GM19239 (cell line): ENCODE measurements around the gene GPR158.
"Not testable (repeated sequence)": the region's sequence is repeated elsewhere in the genome, so short reads cannot be mapped to it uniquely, and the experiment has no call there.

Experiments used
- DNase-seq: peaks from one replicate; pipeline ENCODE4 v3.0.0; 2011; ENCODE audit warnings: low spot score; ENCODE audit not compliant: insufficient read length
- FAIRE-seq: peaks from 2 replicates; lab custom pipeline; 2011; peaks lifted over from hg19 to GRCh38; lab: Jason Lieb, UNC

GPR158 gene, protein sequence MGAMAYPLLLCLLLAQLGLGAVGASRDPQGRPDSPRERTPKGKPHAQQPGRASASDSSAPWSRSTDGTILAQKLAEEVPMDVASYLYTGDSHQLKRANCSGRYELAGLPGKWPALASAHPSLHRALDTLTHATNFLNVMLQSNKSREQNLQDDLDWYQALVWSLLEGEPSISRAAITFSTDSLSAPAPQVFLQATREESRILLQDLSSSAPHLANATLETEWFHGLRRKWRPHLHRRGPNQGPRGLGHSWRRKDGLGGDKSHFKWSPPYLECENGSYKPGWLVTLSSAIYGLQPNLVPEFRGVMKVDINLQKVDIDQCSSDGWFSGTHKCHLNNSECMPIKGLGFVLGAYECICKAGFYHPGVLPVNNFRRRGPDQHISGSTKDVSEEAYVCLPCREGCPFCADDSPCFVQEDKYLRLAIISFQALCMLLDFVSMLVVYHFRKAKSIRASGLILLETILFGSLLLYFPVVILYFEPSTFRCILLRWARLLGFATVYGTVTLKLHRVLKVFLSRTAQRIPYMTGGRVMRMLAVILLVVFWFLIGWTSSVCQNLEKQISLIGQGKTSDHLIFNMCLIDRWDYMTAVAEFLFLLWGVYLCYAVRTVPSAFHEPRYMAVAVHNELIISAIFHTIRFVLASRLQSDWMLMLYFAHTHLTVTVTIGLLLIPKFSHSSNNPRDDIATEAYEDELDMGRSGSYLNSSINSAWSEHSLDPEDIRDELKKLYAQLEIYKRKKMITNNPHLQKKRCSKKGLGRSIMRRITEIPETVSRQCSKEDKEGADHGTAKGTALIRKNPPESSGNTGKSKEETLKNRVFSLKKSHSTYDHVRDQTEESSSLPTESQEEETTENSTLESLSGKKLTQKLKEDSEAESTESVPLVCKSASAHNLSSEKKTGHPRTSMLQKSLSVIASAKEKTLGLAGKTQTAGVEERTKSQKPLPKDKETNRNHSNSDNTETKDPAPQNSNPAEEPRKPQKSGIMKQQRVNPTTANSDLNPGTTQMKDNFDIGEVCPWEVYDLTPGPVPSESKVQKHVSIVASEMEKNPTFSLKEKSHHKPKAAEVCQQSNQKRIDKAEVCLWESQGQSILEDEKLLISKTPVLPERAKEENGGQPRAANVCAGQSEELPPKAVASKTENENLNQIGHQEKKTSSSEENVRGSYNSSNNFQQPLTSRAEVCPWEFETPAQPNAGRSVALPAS (N-terminal part only)

DNA sequence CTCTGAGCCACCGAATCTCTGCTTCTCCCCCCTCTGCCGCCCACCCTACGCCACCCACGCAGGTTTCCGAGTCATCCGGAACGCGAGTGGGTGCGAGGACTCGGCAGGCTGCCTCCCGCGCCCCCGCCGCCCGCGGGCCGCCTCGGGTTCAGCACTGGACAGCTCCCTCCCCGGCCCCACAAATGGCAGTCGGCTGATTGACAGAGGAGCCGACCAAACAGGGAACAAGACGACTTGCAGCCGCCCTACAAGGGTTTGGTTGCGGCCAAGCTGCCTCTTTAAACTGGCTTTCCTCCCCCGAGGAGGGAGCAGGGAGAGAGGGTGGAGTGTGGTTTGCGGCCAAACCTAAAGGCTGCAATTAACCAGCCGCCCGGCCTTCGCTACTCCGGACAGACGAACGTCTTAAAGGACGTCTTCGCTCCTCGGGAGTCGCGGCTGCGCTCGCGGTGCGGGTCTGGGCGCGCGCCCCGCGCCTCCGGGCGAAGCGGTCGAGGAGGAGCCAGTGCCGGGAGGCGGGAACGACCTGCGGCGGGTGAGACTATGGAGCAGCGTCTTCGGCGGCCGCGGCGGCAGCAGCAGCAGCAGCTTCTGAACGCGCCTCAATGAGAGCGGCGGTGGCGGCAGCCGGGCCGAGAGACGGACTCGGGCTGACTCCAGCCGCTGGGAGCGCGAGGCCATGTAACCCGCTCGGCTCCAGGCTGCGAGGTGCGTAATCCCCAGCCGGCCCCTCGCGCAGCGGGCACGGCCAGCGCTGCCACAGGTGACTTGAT is at the start of gene GPR158:
TSS of gene GPR158 (plus strand) at position 541 of the 770 bp plus-strand sequence. CDS start 420 bp downstream, outside the sequence.
- peak; percentile 44 for DNase-seq
- no peak for FAIRE-seq

DNA sequence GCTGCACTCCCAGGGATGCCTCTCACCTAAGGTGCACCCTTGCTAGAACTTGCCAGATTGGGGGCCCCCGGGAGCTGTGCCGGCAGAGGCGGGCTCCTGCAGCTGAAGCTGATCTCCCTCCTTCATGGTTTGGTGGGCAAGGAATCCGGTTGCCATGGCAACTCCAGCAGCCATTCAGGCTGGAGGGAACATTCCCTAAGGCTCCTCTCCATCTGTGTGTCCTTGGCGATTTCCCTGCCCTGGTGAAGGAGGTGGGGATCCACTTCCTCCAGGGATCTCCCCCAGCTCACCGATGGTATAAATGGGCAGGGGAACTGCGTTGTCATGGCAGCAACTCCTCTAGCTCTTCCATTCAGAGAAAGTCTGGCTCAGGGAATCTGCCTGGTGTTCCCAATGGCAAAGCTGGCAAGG is 49.6 kb upstream of the GPR158 start:
- FAIRE-seq (no peak), DNase-seq (no peak)

DNA sequence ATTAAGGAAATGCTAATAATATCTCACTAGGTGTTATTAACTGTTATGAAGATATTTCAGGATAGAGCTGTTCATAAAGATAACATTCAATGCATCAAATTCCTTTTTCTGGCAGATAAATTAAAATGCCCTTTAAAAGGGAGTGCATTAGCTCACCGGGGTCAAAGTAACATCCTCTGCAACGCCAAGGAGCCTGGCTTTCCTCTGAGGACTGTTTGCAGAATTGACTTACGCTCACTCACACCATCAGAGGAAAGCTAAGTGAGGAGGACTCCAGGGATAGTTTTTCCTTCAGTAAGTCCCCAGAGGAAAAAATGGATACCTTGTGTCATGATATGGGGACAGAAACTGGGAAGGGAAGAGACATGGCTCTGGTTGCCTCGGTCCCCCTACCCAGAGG is 45.2 kb upstream of the GPR158 start:
- DNase-seq (no peak), FAIRE-seq (no peak)

DNA sequence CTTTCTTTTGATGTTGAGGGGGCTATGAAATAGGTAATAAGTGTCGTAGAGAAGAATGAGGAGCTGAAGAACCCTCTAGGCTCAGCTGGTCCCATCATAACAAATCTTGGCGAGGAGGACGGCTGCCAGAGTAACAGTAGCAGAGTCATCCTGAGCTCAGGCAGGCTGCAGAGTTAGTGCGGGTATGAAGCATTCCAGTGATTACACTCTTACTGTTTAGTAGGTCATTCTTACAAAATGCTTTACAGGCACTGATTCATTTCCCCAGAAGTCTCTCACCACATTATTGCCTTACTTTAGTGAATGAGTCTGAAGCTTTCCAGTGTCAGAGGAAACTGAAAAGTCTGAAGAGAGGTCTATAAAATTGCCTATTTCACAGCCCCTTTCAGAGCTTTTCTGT is 43.9 kb upstream of the GPR158 start:
- no peak for DNase-seq

DNA sequence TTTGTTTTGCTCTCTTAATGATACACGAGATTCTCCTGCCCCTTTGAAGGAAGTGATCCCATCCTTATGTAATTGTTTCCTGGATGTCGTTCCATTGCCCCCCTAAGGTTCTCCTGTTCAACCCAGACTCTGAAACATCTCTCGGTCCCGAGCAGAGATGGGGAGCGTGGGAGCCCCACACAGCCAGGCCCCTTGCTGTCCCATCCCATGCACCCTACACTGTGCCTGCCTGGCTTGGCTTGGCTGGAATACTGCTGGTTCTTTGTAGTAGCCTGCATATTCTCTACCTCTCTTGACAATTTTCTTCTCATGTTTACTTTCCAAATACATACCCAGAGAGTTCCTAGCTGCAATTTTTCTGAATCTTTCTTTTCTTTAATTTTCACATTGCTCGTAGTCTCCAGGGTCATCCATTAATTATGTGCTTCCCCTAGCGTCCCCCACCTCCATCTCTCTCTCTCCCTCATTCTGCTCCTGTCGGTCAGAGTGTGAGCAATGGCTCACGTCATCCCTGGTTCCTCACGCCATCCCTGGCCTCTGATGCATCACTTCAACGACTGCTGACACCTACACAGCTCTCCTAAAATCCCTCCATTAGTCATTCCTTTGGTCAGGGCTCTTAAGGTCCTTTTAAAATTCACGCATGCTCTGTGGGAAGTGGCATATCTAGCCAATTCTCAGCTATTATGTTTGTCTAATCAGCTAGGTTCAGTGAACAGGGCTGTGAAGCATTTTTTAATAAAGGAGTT is 32.5 kb upstream of the GPR158 start:
- no peak for FAIRE-seq
- no peak for DNase-seq

More for the DNA sequence above, 43.9 kb upstream of the GPR158 start:
- FAIRE-seq = no peak

DNA sequence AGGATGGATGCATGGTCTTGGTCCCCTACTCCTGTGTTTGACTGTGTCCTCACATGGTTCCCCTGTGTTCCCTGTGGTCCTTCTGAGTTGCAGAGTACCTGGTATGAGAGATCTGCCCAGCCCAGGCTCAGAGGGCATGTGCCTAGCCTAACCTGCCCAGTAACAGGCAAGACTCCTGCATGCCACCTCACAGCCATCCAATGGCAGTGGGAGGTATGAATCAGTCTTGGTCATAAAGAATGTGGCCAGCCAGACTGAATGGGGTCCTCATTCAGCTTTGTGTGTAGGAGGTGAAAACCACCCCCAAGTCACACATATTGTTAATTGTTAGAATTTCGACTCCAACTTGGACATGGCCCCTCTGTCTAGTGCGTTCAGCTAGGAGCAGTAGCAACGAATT is 17.2 kb upstream of the GPR158 start:
- DNase-seq (no peak), FAIRE-seq (no peak)

DNA sequence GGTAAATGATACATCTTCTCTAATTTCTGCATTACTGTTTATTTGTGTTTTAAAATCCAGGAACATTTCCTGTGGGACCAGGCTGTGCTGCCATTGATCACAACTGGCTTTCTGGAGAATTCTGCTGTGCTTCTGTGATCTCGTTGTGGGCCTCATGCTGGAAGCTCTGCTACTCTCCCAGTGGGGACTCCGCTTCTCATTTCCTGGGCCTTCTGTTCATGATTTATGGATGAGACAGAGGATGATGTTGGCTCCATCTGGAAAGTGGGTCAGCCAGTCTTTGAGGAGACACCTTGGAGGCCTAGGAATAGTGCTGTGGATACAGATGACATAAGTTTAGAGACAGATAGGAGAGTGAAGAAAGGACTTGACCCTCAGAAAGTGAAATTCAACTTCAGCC is 15.2 kb upstream of the GPR158 start:
- FAIRE-seq = no peak
- no peak for DNase-seq

DNA sequence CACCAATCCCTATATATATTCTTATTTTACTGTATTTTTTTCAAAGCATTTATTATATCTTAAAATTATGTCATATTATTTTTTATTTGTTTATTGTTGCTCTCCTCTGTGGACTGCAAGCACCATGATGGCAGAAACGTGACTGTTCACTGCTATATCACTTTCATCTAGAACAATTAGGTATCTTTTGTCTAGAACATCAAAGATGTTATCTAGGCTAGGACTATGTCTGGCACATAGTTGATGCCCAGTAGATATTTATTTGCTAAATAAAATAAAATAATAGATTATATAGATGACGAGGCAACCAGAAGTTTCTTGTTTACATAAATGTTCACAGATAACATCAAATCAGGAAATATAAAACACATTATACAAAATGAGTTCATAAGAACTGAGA is 12.4 kb upstream of the GPR158 start:
- FAIRE-seq (no peak), DNase-seq (no peak)

DNA sequence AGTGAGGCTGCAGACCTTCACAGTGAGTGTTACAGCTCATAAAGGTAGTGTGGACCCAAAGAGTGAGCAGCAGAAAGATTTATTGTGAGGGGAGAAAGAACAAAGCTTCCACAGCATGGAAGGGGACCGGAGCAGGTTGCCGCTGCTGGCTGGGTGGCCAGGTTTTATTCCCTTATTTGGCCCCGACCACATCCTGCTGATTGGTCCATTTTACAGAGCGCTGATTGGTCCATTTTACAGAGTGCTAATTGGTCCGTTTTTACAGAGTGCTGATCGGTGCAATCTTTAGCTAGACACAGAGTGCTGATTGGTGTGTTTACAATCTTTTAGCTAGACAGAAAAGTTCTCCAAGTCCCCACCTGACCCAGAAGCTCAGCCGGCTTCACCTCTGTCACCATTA is 11.3 kb upstream of the GPR158 start:
- not testable (repeated sequence) for FAIRE-seq, DNase-seq

DNA sequence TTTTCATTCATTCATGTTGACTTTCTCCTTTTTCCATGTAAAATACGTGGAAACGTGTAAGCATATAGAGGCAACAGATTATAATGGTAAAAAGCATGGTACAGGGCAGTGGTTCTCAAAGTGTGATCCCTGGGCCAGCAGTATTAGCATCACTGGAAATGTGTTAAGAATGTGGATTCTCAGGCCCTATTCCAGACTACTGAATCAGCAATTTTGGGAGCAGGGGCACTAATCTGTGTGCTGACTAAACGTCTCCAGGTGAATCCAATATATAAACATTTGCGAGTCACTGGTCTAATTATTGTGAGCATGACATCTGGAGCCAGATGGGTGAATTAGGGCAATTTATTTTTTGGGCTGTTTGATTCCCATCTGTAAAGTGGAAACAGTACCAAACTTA is 5.1 kb upstream of the GPR158 start:
- FAIRE-seq = no peak
- no peak for DNase-seq

DNA sequence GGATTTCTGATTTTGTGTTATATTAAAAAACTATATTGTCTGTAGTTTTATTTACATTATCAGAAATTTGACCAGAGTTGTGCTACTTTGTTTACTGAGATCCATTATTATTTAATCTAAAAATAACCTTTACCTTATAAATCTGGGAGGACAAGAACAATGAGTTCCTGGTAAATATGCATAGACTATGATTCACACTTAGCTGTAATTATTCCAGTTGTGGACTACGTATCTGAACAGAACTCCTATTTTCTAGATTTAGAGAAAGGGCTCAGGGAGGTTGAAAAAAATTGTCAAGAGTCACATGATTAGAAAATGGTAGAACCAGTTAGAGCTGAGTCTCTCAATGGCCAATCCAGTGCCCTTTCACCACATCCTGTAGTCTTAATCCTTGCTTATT is 4.2 kb upstream of the GPR158 start:
- DNase-seq (no peak), FAIRE-seq (no peak)

DNA sequence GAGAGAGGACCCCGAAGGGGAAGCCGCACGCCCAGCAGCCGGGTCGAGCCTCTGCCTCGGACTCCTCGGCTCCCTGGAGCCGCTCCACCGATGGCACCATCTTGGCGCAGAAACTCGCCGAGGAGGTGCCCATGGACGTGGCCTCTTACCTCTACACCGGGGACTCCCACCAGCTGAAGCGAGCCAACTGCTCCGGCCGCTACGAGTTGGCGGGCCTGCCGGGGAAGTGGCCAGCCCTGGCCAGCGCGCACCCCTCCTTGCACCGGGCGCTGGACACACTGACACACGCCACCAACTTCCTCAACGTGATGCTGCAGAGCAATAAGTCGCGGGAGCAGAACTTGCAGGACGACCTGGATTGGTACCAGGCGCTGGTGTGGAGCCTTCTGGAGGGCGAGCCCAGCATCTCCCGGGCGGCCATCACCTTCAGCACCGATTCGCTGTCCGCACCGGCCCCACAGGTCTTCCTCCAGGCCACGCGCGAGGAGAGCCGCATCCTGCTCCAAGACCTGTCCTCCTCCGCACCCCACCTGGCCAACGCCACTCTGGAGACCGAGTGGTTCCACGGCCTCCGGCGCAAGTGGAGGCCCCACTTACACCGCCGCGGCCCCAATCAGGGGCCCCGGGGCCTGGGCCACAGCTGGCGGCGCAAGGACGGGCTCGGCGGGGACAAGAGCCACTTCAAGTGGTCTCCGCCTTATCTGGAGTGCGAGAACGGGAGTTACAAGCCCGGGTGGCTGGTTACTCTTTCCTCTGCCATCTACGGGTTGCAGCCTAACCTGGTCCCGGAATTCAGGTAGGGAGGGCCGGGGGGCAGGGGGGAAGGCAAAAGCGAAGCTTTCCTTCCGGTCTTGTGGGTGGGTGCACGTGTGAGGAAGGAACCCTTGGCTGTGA is 973 bp downstream of the GPR158 start:
- FAIRE-seq (no peak), DNase-seq (no peak)

DNA sequence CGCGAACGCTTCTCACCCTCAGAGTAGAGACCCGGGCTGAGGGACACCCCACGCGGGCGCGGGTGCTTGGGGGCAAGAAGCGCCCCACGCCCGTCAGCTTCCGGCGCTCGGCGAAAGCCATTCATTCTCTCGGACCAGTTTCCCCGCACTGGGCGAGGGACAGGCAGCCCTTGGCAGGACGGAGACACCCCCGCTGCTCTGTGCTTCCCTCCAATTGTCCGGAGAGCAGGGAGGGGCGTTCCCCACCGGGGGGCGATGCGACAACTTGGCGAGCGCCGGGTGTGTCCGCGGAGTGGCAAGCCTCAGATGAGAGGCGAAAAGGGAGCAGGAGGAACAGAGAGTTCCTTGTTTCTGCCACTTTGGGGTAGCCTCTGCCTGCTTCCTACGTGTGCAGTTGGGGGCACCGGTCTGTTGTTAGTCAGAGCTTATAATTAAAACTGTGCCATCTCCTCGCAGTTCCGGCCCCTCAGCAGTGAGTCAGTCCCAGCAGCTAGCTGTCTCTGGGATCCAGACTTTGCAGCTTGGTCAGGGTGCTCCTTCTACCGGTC is 1.7 kb downstream of the GPR158 start:
- FAIRE-seq (no peak), DNase-seq (no peak)

DNA sequence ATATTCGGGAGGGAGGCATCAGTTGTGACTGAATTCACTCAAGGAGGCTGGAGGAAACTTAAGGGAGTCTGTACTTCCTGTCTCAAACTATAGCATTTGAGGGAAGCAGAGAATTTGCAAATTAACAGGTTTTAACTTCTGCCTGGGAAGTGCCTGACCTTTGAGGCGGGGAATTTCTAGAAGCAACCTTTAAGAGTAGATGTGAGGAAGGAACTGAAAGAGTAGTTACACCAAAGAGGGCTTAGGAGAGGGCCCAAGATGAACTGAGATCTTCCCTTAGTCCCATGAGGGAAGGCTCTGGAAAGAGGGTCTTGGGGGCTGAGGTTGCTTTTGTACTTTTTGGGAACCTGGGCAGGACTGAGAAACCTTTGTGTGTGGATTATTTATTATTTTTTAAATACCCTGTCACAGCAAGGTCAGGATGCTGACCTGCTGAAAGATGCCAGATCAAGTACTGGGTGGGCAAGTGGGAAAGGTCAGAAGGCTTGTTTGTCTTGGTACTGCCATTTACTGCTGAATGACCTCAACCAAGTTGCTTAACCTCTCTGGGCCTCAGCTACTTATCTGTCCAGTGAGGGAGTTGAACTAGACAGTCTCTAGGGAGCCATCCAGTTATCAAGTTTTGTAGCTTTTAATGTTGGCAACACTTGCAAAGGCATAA is 2.4 kb downstream of the GPR158 start:
- FAIRE-seq = no peak
- no peak for DNase-seq

DNA sequence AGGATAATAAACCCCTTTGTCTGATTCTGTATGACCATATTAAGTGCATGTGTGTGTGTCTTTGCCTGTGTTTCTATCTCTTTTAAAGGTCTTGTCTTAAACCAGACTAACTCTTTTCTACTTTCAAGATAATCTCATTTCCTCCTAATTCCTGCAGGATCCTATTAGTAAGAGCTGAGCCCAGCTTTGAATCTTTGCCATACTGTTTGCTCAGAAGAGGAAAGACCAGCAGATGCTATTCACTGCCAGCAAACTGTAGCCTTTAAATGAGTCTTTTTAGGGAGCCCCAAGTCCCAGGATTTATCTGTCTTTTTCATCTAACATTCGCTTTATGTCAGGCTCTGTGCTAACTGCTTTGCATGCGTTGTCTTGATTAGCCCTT is 2.9 kb downstream of the GPR158 start:
- DNase-seq = no peak
- FAIRE-seq = no peak

DNA sequence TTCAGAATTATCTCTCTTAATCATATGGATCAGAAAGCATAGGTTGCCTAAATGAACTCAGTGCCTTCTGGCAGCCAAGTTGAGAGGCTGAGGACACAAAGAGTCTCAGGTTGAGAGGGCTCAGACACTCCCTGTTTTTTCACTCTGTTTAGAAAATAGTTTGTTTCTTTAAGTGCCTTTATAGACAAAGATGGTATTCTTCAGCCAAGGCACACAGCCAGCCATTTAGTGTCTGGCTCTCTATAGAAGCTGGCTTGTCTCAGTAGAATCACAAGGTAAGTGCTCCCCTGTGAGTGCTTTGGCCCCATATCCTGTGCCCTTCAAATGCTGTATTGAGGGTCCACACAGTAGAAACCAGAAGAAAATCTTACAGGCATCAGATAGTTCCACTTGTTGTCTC is 3.6 kb downstream of the GPR158 start:
- no peak for DNase-seq
- no peak for FAIRE-seq

DNA sequence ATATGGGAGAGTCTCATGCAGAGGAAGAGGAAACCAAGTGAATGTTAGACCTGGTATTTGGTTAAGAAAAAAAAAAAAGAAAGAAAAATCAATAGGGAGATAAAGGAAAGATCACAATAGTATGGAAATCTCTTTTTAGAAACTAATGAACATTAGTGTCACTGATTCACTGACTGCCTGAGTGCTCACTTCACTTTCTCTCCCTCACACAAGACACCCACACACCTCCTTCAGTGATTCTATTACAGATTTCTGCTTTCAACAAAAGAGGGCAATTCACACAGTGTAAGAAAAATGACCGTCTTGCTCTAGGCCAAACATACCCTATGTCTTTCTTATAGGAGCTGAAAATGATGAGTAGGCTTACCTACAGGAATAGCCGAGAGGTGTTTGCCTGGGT is 6.0 kb downstream of the GPR158 start:
- FAIRE-seq = no peak
- DNase-seq = no peak

DNA sequence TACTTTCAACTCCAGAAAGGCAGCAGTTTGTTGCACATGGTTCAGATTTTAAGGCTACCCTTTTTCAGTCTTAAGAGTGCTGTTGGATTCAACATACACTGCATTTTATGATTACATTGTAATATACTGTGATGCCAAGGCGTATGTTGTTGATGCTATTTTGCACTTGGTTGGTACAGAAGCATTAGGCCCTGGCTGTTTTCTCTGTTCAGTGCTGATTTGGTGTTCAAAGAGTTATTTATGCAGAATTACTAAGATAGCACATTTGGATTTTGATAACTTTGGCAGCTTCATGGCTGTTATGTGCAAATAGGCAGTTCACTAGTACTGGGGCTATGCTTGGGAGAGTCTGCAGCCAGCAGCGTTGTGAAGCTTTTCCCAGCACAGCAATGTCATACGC is 7.8 kb downstream of the GPR158 start:
- no peak for DNase-seq

More for the DNA sequence above, 7.8 kb downstream of the GPR158 start:
- no peak for FAIRE-seq
